ENCODE data around the gene FYTTD1.

The FYTTD1 gene

DNA sequence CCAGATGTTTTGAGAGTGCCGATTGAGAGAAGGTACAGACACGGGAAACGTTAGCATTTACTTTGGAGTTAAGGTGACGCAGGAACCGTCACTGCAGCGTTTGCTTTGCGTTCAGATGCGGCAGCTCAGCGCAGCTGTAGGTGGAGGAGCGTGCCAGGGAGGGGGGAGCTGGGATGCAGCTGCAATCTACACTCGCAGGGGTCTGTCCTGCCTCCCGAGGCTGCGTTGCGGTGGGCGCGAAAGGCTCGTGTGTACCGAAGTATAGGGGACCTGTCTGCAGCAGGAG, 425 bp upstream of the FYTTD1 start:
- H3K4me3 ChIP-seq (ENCODE audit: low read depth, low read length) = peak overlapping the region; percentile 72
- in situ Hi-C loops (cut with HindIII; ENCODE audit: low sequenced_read_pairs) = no loop called here
- TF ChIP-seq, protein P1, sequence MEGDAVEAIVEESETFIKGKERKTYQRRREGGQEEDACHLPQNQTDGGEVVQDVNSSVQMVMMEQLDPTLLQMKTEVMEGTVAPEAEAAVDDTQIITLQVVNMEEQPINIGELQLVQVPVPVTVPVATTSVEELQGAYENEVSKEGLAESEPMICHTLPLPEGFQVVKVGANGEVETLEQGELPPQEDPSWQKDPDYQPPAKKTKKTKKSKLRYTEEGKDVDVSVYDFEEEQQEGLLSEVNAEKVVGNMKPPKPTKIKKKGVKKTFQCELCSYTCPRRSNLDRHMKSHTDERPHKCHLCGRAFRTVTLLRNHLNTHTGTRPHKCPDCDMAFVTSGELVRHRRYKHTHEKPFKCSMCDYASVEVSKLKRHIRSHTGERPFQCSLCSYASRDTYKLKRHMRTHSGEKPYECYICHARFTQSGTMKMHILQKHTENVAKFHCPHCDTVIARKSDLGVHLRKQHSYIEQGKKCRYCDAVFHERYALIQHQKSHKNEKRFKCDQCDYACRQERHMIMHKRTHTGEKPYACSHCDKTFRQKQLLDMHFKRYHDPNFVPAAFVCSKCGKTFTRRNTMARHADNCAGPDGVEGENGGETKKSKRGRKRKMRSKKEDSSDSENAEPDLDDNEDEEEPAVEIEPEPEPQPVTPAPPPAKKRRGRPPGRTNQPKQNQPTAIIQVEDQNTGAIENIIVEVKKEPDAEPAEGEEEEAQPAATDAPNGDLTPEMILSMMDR (IDR thresholded peaks at IDR 0.05; ENCODE audit: low read depth, low read length, missing control alignments) = no peak
- no peak for DNase-seq (ENCODE audit: low read depth)

DNA sequence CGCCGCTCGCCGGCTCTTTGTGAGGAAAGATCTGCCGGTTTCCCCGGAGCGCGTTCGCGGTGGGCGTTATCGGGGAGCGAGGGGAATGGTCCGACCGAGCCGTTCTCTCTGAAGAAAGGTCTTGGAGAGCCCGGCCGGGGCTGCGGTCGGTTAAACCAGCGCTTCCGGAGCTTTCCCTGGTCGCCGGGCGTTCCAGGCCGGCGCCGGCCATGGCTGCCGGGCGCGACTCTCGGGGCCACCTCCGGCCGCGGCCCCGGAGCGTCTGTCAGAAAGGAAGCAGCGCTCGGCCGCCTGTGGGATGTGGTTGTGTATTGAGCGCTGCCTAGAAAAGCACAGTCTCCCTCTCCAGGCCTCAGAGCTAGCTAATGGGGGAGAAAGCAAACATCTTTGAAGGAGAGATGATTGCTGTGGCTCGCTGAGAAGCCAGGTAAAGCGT, 731 bp downstream of the FYTTD1 start:
- TF ChIP-seq, protein P1 (IDR thresholded peaks at IDR 0.05; ENCODE audit: low read depth, low read length, missing control alignments) = peak; percentile 24
- peak overlapping the region; percentile 72 for H3K4me3 ChIP-seq (ENCODE audit: low read depth, low read length)
- in situ Hi-C loops (cut with HindIII; ENCODE audit: low sequenced_read_pairs) = no loop called here
- peak; percentile 50 for DNase-seq (ENCODE audit: low read depth)

DNA sequence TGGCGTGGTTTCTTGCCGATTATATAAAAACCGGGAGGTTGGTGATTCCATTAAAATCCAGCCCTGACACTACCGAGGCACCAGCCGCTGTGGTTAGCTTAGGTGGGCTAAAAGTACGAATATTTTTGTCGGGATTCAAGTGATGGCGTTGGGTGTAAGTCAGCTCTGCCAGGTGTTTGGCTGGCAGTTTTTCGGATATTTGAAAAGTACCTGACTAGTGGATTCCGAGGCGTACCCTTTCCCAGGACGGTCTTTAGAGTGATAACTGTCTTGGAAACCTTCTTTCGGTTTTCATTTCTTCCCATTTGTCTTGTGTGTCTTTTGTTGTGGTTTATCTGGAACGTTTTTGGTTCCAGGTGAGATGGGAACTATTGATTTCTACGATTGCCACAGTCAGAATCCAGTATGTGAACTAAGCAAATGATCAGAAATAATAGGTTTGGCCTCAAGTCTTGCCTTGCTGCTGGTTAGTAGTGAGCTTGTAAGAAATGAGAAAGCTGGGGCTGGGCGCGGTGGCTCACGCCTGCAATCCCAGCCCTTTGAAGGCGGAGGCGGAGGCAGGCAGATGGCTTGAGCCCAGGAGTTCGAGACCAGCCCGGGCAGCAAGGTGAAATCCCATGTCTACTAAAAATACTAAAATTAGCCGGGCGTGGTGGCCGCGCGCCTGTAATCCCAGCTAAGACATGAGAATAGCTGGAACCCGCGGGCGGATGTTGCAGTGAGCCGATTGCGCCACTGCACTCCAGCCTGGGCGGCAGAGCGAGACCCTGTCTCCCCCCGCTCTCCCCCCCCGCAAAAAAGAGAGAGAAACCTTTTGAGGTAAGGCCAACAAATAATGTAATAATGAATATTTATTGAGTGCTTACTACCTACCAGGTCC, 1.4 kb downstream of the FYTTD1 start:
- in situ Hi-C loops (cut with HindIII; ENCODE audit: low sequenced_read_pairs) = no loop called here
- TF ChIP-seq, protein P1 (IDR thresholded peaks at IDR 0.05; ENCODE audit: low read depth, low read length, missing control alignments) = no peak
- H3K4me3 ChIP-seq (ENCODE audit: low read depth, low read length) = peak overlapping the region; percentile 72
- DNase-seq (ENCODE audit: low read depth) = no peak

DNA sequence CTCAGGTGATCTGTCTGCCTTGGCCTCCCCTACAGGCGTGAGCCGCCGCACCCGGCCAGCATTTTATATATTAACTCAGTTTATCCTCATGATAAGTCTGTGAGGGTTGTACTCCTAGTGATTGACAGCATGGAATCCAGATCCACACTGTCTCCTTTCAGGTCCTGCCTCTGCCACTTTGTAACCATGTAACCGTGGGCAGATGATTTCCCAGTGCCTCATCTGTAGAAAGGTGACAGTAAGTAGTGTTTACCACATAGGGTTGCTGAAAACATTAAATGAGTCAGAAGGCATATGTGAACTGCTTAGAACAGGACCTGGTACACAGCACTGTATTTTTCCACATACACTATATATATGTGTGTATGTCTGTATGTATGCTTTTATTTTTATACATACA, 2.4 kb downstream of the FYTTD1 start:
- no peak overlapping the region for H3K4me3 ChIP-seq (ENCODE audit: low read depth, low read length)
- TF ChIP-seq, protein P1 (IDR thresholded peaks at IDR 0.05; ENCODE audit: low read depth, low read length, missing control alignments) = no peak
- in situ Hi-C loops (cut with HindIII; ENCODE audit: low sequenced_read_pairs) = no loop called here
- no peak for DNase-seq (ENCODE audit: low read depth)

DNA sequence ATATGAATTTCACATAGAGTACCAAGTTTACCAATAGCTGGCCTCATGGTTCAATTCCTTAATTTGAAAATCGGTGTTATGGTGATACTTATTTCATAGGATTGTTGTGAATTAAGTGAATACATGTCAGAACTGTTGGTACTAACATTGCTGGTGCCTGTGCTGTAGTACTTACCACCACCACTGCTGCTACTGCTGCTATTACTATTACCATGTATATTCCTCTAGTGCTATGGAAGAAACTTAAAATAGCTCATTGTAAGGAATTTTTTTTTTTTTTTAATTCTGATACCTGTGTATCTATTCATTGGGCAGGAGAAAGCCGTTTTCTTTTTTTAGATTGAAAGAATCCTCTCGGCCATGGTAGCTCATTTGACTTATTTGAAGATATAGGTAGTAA, 3.6 kb downstream of the FYTTD1 start:
- no peak overlapping the region for H3K4me3 ChIP-seq (ENCODE audit: low read depth, low read length)
- TF ChIP-seq, protein P1 (IDR thresholded peaks at IDR 0.05; ENCODE audit: low read depth, low read length, missing control alignments) = no peak
- in situ Hi-C loops (cut with HindIII; ENCODE audit: low sequenced_read_pairs) = no loop called here
- no peak for DNase-seq (ENCODE audit: low read depth)

DNA sequence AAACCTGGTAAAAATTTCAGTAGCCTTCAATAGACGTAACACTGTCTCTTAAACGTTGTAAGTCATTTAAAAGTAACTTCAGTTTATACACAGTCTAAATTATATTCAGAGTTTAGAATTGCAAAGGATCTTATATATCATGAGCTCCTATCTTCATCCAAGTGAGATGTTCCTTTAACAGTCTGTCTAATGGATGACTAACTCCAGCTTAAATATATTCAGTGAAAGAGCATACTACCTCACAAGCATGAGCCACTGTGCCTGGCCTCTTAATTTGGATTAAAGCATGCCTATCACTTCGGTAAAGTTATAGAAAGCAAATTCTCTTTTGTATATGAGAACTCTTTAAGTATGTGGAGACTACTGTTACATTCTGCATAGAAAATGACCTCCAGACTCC, 7.0 kb downstream of the FYTTD1 start:
- in situ Hi-C loops (cut with HindIII; ENCODE audit: low sequenced_read_pairs) = no loop called here
- TF ChIP-seq, protein P1 (IDR thresholded peaks at IDR 0.05; ENCODE audit: low read depth, low read length, missing control alignments) = no peak
- DNase-seq (ENCODE audit: low read depth) = no peak
- H3K4me3 ChIP-seq (ENCODE audit: low read depth, low read length) = no peak overlapping the region
